H1 (cell line): ENCODE data around the gene KLHL29. TPM values are rescaled to one million over a fixed set of nuclear protein-coding genes. Genes with fewer than 3 reads are reported as not detected.

Experiments
- CTCF ChIA-PET: fragments of 300-600 bp; sonication (Branson Sonifier 250); formaldehyde crosslinking; loops from one replicate; lab custom pipeline; 2021; ENCODE audit not compliant: partially characterized antibody; lab: Charles Lee
- POLR2A ChIA-PET: fragments of 300-600 bp; sonication (Branson Sonifier 250); formaldehyde crosslinking; loops from one replicate; lab custom pipeline; 2021; ENCODE audit warnings: inconsistent platforms; ENCODE audit not compliant: partially characterized antibody; lab: Charles Lee
- DNase-seq, 2 experiments: peaks; one replicate each; pipeline versions ENCODE4 v3.0.0 to v3.0.0-alpha.2; 2010 to 2022; ENCODE audit warnings: low spot score in 2 of 2, low read depth in 1 of 2, mixed read lengths in 1 of 2
- FAIRE-seq: peaks from 2 replicates; lab custom pipeline; 2011; peaks lifted over from hg19 to GRCh38; lab: Jason Lieb, UNC
- H2AFZ ChIP-seq: 2 replicates; pipeline ENCODE4 v1.8.1; 2012; ENCODE audit warnings: low read length, inconsistent platforms
- H2AK5ac ChIP-seq: 2 replicates; pipeline ENCODE4 v1.6.1; 2013; ENCODE audit warnings: low read depth, low read length
- H2BK120ac ChIP-seq: replicated peaks from 2 replicates; pipeline ENCODE3; 2013; ENCODE audit warnings: low read depth, low read length, inconsistent platforms
- H2BK12ac ChIP-seq: 2 replicates; pipeline ENCODE4 v1.6.1; 2013; ENCODE audit warnings: low read depth, low read length
- H2BK15ac ChIP-seq: 2 replicates; pipeline ENCODE4 v1.6.1; 2013; ENCODE audit warnings: low read length
- H2BK20ac ChIP-seq: 2 replicates; pipeline ENCODE4 v1.6.1; 2013; ENCODE audit warnings: low read length
- H2BK5ac ChIP-seq: 2 replicates; pipeline ENCODE4 v1.6.1; 2013; ENCODE audit warnings: low read depth, low read length
- H3K14ac ChIP-seq: 2 replicates; pipeline ENCODE4 v1.6.1; 2013; ENCODE audit warnings: inconsistent platforms; ENCODE audit not compliant: insufficient read length
- H3K18ac ChIP-seq: 2 replicates; pipeline ENCODE4 v1.6.1; 2013; ENCODE audit warnings: low read length; ENCODE audit errors: extremely low read depth
- H3K23ac ChIP-seq: 2 replicates; pipeline ENCODE4 v1.6.1; 2013; ENCODE audit warnings: inconsistent platforms; ENCODE audit not compliant: insufficient read length
- H3K23me2 ChIP-seq: 2 replicates; pipeline ENCODE4 v1.6.1; 2013; ENCODE audit warnings: low read depth, low read length
- H3K27ac ChIP-seq: 2 replicates; pipeline ENCODE4 v1.6.1; 2011; ENCODE audit warnings: low read depth, low read length, inconsistent platforms
- H3K27me3 ChIP-seq, 4 experiments: replicated peaks in 1 of 4; 1 replicate in 1 of 4; 2 replicates in 3 of 4; pipeline versions ENCODE4 v1.6.1 to v1.8.1; 2011 to 2013; ENCODE audit warnings: low read length in 3 of 4, mild to moderate bottlenecking in 3 of 4, inconsistent platforms in 2 of 4, mixed read lengths in 2 of 4, moderate library complexity in 1 of 4; ENCODE audit not compliant: control insufficient read depth in 3 of 4, insufficient read depth in 3 of 4; ENCODE audit errors: extremely low read depth in 1 of 4
- H3K36me3 ChIP-seq, 4 experiments: 2 replicates each; pipeline versions ENCODE4 v1.6.1 to v1.8.1; 2011 to 2013; ENCODE audit warnings: mild to moderate bottlenecking in 4 of 4, low read length in 3 of 4, moderate library complexity in 2 of 4, control low read depth in 1 of 4, inconsistent platforms in 1 of 4; ENCODE audit not compliant: insufficient read depth in 4 of 4, control insufficient read depth in 2 of 4
- H3K4ac ChIP-seq: replicated peaks from 2 replicates; pipeline ENCODE3; 2013; ENCODE audit warnings: low read length, low read depth, mixed read lengths, inconsistent platforms; ENCODE audit not compliant: insufficient read length
- H3K4me1 ChIP-seq, 4 experiments: replicated peaks in 1 of 4; 1 replicate in 1 of 4; 2 replicates in 3 of 4; pipeline versions ENCODE4 v1.6.1 to v1.8.1; 2011 to 2013; ENCODE audit warnings: low read length in 3 of 4, inconsistent platforms in 2 of 4, mixed read lengths in 1 of 4; ENCODE audit not compliant: insufficient read depth in 4 of 4, control insufficient read depth in 3 of 4
- H3K4me2 ChIP-seq, 2 experiments: 2 replicates each; pipeline versions ENCODE4 v1.6.1 to v1.8.1; 2011 to 2013; ENCODE audit warnings: low read depth in 2 of 2, low read length in 2 of 2, control low read depth in 1 of 2, inconsistent platforms in 1 of 2, mild to moderate bottlenecking in 1 of 2; ENCODE audit not compliant: insufficient read depth in 1 of 2
- H3K4me3 ChIP-seq, 4 experiments: fragments of 200-600, 300-600 bp in 1 of 4; sonication (generic), shearing (Covaris generic), sonication (Bioruptor Twin) in 1 of 4; 2 replicates each; pipeline versions ENCODE4 v1.5.1 to v1.8.1; 2011 to 2016; ENCODE audit warnings: low read length in 4 of 4, low read depth in 3 of 4, control low read depth in 2 of 4, inconsistent platforms in 2 of 4, mild to moderate bottlenecking in 2 of 4, mixed read lengths in 1 of 4, moderate library complexity in 1 of 4; ENCODE audit not compliant: insufficient read depth in 2 of 4; ENCODE audit errors: extremely low read depth in 1 of 4
- H3K56ac ChIP-seq: replicated peaks from 2 replicates; pipeline ENCODE3; 2013; ENCODE audit warnings: low read depth, mild to moderate bottlenecking, mixed read lengths, low read length, inconsistent platforms; ENCODE audit not compliant: insufficient read length
- H3K79me1 ChIP-seq: 2 replicates; pipeline ENCODE4 v1.6.1; 2013; ENCODE audit warnings: low read depth, low read length, control low read depth
- H3K79me2 ChIP-seq, 2 experiments: 2 replicates each; pipeline versions ENCODE4 v1.6.1 to v1.8.1; 2012 to 2013; ENCODE audit warnings: low read length in 2 of 2, mild to moderate bottlenecking in 2 of 2, inconsistent platforms in 1 of 2; ENCODE audit not compliant: insufficient read depth in 2 of 2, control insufficient read depth in 1 of 2
- H3K9ac ChIP-seq, 4 experiments: replicated peaks in 1 of 4; 1 replicate in 1 of 4; 2 replicates in 3 of 4; pipeline versions ENCODE4 v1.6.1 to v1.8.1; 2011 to 2013; ENCODE audit warnings: low read depth in 3 of 4, low read length in 3 of 4, control low read depth in 2 of 4, mild to moderate bottlenecking in 2 of 4, moderate library complexity in 2 of 4, inconsistent platforms in 1 of 4; ENCODE audit errors: extremely low read depth in 1 of 4
- H3K9me3 ChIP-seq, 2 experiments: 2 replicates each; pipeline versions ENCODE4 v1.6.1 to v1.8.1; 2012 to 2013; ENCODE audit warnings: mild to moderate bottlenecking in 2 of 2, moderate library complexity in 2 of 2, control low read depth in 1 of 2, inconsistent platforms in 1 of 2, low read depth in 1 of 2, low read length in 1 of 2, mixed read lengths in 1 of 2; ENCODE audit not compliant: insufficient read depth in 2 of 2
- H4K20me1 ChIP-seq, 2 experiments: replicated peaks in 1 of 2; 2 replicates each; pipeline versions ENCODE3 to v1.8.1; 2011 to 2013; ENCODE audit warnings: inconsistent platforms in 2 of 2, low read length in 2 of 2, mild to moderate bottlenecking in 1 of 2; ENCODE audit not compliant: insufficient read depth in 2 of 2, control insufficient read depth in 1 of 2
- H4K5ac ChIP-seq: 2 replicates; pipeline ENCODE4 v1.6.1; 2013; ENCODE audit warnings: low read length, low read depth, mixed read lengths, inconsistent platforms; ENCODE audit not compliant: insufficient read length
- H4K8ac ChIP-seq: 2 replicates; pipeline ENCODE4 v1.8.0; 2013; ENCODE audit warnings: mild to moderate bottlenecking, moderate library complexity, low read length, inconsistent platforms; ENCODE audit not compliant: insufficient read depth; ENCODE audit errors: extremely low read depth
- H4K91ac ChIP-seq: replicated peaks from 2 replicates; pipeline ENCODE3; 2013; ENCODE audit warnings: low read length, mixed read lengths, inconsistent platforms; ENCODE audit not compliant: insufficient read length
- ATF3 ChIP-seq: IDR thresholded peaks from 2 replicates; pipeline ENCODE4 v1.6.1; 2011; ENCODE audit warnings: low read depth, mild to moderate bottlenecking, low read length; ENCODE audit not compliant: insufficient read depth
- BACH1 ChIP-seq: IDR thresholded peaks from 2 replicates; pipeline ENCODE4 v1.6.1; 2012; ENCODE audit warnings: low read length, improper control_type of control experiment
- CBX8 ChIP-seq: fragments of 300-800, 300-1000 bp; sonication (generic); IDR thresholded peaks from 2 replicates; pipeline ENCODE4 v1.7.1; 2016; ENCODE audit warnings: low read depth, low read length, borderline replicate concordance
- CEBPB ChIP-seq: IDR thresholded peaks from 2 replicates; pipeline ENCODE4 v1.6.1; 2012; ENCODE audit warnings: low read depth, low read length
- CTBP2 ChIP-seq: IDR thresholded peaks from 2 replicates; pipeline ENCODE4 v1.7.0; 2011; ENCODE audit warnings: borderline replicate concordance, mild to moderate bottlenecking, moderate library complexity, mixed read lengths, low read length; ENCODE audit not compliant: insufficient read depth, insufficient read length
- KDM5A ChIP-seq: fragments of 200-600 bp; IDR thresholded peaks from 2 replicates; pipeline ENCODE4 v1.7.1; 2012; ENCODE audit warnings: mild to moderate bottlenecking, low read length, inconsistent platforms, mixed read lengths
- PHF8 ChIP-seq: fragments of 200-600 bp; sonication (generic); conservative IDR thresholded peaks from 2 replicates; pipeline ENCODE4 v1.7.1; 2012; ENCODE audit warnings: low read depth, mild to moderate bottlenecking, inconsistent platforms, low read length, moderate library complexity
- POLR2AphosphoS5 ChIP-seq: IDR thresholded peaks from 2 replicates; pipeline ENCODE4 v1.6.1; 2011; ENCODE audit warnings: low read depth, low read length
- POU5F1 ChIP-seq: IDR thresholded peaks from 2 replicates; pipeline ENCODE4 v1.6.1; 2011; ENCODE audit warnings: low read depth, mild to moderate bottlenecking, low read length, moderate library complexity
- RFX5 ChIP-seq: IDR thresholded peaks from 2 replicates; pipeline ENCODE4 v1.6.1; 2011; ENCODE audit warnings: low read depth, low read length, improper control_type of control experiment, borderline replicate concordance
- RNF2 ChIP-seq: fragments of 200-900, 300-1000 bp; sonication (generic); IDR thresholded peaks from 2 replicates; pipeline ENCODE4 v1.7.1; 2016; ENCODE audit warnings: borderline replicate concordance, low read depth, mild to moderate bottlenecking, antibody characterized with exemption, low read length; ENCODE audit not compliant: poor library complexity, severe bottlenecking; ENCODE audit errors: missing control alignments
- SP2 ChIP-seq: IDR thresholded peaks from 2 replicates; pipeline ENCODE4 v1.6.1; 2012; ENCODE audit warnings: mild to moderate bottlenecking, low read length, inconsistent platforms
- SP4 ChIP-seq: IDR thresholded peaks from 2 replicates; pipeline ENCODE4 v1.6.1; 2012; ENCODE audit warnings: low read length, inconsistent platforms
- ZNF274 ChIP-seq: IDR thresholded peaks from 2 replicates; pipeline ENCODE4 v1.7.0; 2012; ENCODE audit warnings: low read length, borderline replicate concordance; ENCODE audit errors: extremely low read depth
- WGBS, 2 experiments: shearing (Covaris generic) in 1 of 2; methylation state at CpG; one replicate each; pipeline versions ENCODE4 v1.1.6 to v1.1.7; 2013 to 2015; ENCODE audit warnings: low lambda C conversion rate in 2 of 2, mixed read lengths in 2 of 2, inconsistent platforms in 1 of 2, low coverage in 1 of 2, missing lambda C conversion rate in 1 of 2; ENCODE audit not compliant: insufficient replicate concordance in 2 of 2, insufficient coverage in 1 of 2, insufficient read length in 1 of 2; ENCODE audit errors: extremely low coverage in 1 of 2, missing lambda C conversion rate in 1 of 2; 5-methylcytosine and 5-hydroxymethylcytosine counted together
- polyA plus RNA-seq, 7 experiments: library from polyadenylated mRNA; depleted of rRNA in 3 of 7; stranded (reverse) in 5 of 7; unstranded in 2 of 7; fragments of >200 nt in 5 of 7; fragments of 200-250 nt in 2 of 7; gene quantifications; 1 replicate in 5 of 7; 2 replicates in 1 of 7; 4 replicates in 1 of 7; pipeline versions ENCODE4 v1.2.1 to v1.2.3, GENCODE V29; 2011 to 2013; ENCODE audit warnings: missing spikeins in 2 of 7, mixed read lengths in 2 of 7
- total RNA-seq: library from RNA; stranded (reverse); fragmentation: NEBNext Ultra II Directional; extraction: Animal tissue kit (Norgen Biotek cat#: 25700); gene quantifications from 2 replicates; pipeline ENCODE4 v1.2.1, GENCODE V29; 2021

Gene KLHL29
- total and polyA plus RNA-seq, 2 of the 8 experiments (the other 6 are each of a cell fraction or from before 2014, with no cell fraction given): 1.1 to 4.7 TPM

- Histone ChIP-seq H2BK5ac (no peak overlapping the region), H3K27ac (no peak overlapping the region), H3K4me2 (no peak overlapping the region), H3K23ac (no peak overlapping the region), H3K56ac (no peak overlapping the region), H2BK12ac (no peak overlapping the region), H3K4ac (no peak overlapping the region), H3K9me3 (no peaks in the 10 kb centered on the region), H3K79me1 (peaks cover 3% of the 10 kb centered on the region; the same call in 1 of the 2 replicates), H3K27me3 (no peaks in the 10 kb centered on the region), H4K5ac (no peak overlapping the region), H3K9ac (no peak overlapping the region), H2BK120ac (no peak overlapping the region), H4K8ac (no peak overlapping the region), H2BK20ac (no peak overlapping the region), H2BK15ac (no peak overlapping the region), H2AK5ac (no peak overlapping the region), H4K91ac (no peak overlapping the region), H2AFZ (no peak overlapping the region), H3K14ac (no peak overlapping the region), H3K4me3 (no peak overlapping the region), H3K79me2 (no peaks in the 10 kb centered on the region), H3K23me2 (no peaks in the 10 kb centered on the region), H4K20me1 (no peaks in the 10 kb centered on the region), H3K4me1 (peaks cover 3 to 18% (median 9%) of the 10 kb centered on the region in 4 experiments), H3K36me3 (no peaks in the 10 kb centered on the region), H3K18ac (no peak overlapping the region)
- no peak for DNase-seq
- WGBS, 2 experiments: 89% methylated on average over 8 of the region's 8 CpGs; no CpG with 5 or more reads in 1 of the 2 experiments
- POLR2A ChIA-PET: interaction anchor here (1.1 kb wide), 1 partner anchor 15 kb away, joined by 3 read pairs; no protein-coding TSS in a partner anchor
- no peak for FAIRE-seq
- CTCF ChIA-PET: interaction anchor here (1.2 to 2.2 kb wide), 3 partner anchors 11 to 73 kb away, joined by 3 to 9 read pairs (median 4); no protein-coding TSS in a partner anchor
- TF ChIP-seq PHF8 (no peak), ATF3 (no peak), CBX8 (no peak), RNF2 (no peak), BACH1 (no peak), KDM5A (no peak), SP4 (no peak), RFX5 (no peak), CEBPB (no peak), SP2 (no peak), CTBP2 (no peak), POU5F1 (no peak), POLR2AphosphoS5 (no peak), ZNF274 (no peak)
These were observed 109.3 kb downstream of the KLHL29 start for GRCh38 chr2:23494286-23494685.
